Adipocyte (in vitro differentiated cells): ENCODE measurements around the gene CYB561.
A peak's percentile ranks its signal among the peaks of the same experiment; 100 is the strongest.

Experiments
- DNase-seq: peaks from one replicate; pipeline ENCODE4 v3.0.0-alpha.2; 2015; ENCODE audit warnings: low read depth
- H3K27me3 ChIP-seq: replicated peaks from 2 replicates; pipeline ENCODE4 v1.7.0; 2013; ENCODE audit warnings: mild to moderate bottlenecking, low read length, moderate library complexity; ENCODE audit not compliant: control insufficient read depth, insufficient read depth
- H3K36me3 ChIP-seq: 2 replicates; pipeline ENCODE4 v1.7.0; 2013; ENCODE audit warnings: low read length, mild to moderate bottlenecking, moderate library complexity; ENCODE audit not compliant: control insufficient read depth, insufficient read depth, severe bottlenecking
- H3K4me1 ChIP-seq: 2 replicates; pipeline ENCODE4 v1.7.0; 2013; ENCODE audit warnings: mild to moderate bottlenecking, low read length, moderate library complexity; ENCODE audit not compliant: control insufficient read depth, insufficient read depth
- H3K4me3 ChIP-seq: 2 replicates; pipeline ENCODE4 v1.7.0; 2013; ENCODE audit warnings: mild to moderate bottlenecking, low read length, moderate library complexity
- H3K9ac ChIP-seq: 2 replicates; pipeline ENCODE4 v1.7.0; 2013; ENCODE audit warnings: mild to moderate bottlenecking, low read length, moderate library complexity
- H3K9me3 ChIP-seq: 2 replicates; pipeline ENCODE4 v1.7.0; 2013; ENCODE audit warnings: mild to moderate bottlenecking, low read length, moderate library complexity; ENCODE audit not compliant: control insufficient read depth

Gene CYB561

GRCh38 chr17:63414222-63414621 is 31.9 kb downstream of the CYB561 start:
- no peak overlapping the region for H3K9ac ChIP-seq
- H3K4me3 ChIP-seq: no peak overlapping the region
- no peaks in the 10 kb centered on the region for H3K4me1 ChIP-seq
- H3K27me3 ChIP-seq: no peaks in the 10 kb centered on the region
- DNase-seq: no peak
- H3K9me3 ChIP-seq: no peaks in the 10 kb centered on the region
- H3K36me3 ChIP-seq: peaks cover 69% of the 10 kb centered on the region

DNA sequence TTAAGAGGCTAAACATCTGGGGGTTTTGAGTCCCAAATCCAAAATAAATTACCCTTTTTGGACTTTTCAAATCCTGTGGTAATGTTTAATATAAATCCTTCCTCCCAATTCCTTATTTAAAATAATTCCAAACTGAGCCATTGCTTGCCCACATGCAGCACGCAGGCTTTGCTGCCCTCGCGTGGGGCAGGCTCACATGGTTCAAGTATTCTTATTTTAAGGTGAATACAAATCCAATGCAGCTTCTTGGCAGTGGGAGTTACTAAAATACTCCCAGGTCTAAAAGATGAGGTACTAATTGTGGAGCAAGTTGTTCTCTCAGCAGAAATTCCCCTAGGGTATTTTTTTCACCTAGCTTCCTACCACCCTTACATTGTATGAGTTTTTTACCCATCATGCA is 33.0 kb downstream of the CYB561 start:
- H3K4me1 ChIP-seq: no peaks in the 10 kb centered on the region
- H3K9ac ChIP-seq: no peak overlapping the region
- H3K27me3 ChIP-seq: no peaks in the 10 kb centered on the region
- H3K36me3 ChIP-seq: peaks cover 66% of the 10 kb centered on the region
- no peak overlapping the region for H3K4me3 ChIP-seq
- no peak for DNase-seq
- H3K9me3 ChIP-seq: no peaks in the 10 kb centered on the region

GRCh38 chr17:63412234-63412633 is 33.9 kb downstream of the CYB561 start:
- H3K9ac ChIP-seq: no peak overlapping the region
- DNase-seq: no peak
- H3K4me1 ChIP-seq: no peaks in the 10 kb centered on the region
- H3K9me3 ChIP-seq: no peaks in the 10 kb centered on the region
- H3K4me3 ChIP-seq: no peak overlapping the region
- no peaks in the 10 kb centered on the region for H3K27me3 ChIP-seq
- peaks cover 62% of the 10 kb centered on the region for H3K36me3 ChIP-seq

GRCh38 chr17:63407741-63408330 is 38.3 kb downstream of the CYB561 start:
- Histone ChIP-seq H3K36me3 (peaks cover 46% of the 10 kb centered on the region), H3K4me1 (peaks cover 7% of the 10 kb centered on the region), H3K4me3 (no peak overlapping the region), H3K9ac (no peak overlapping the region), H3K27me3 (no peaks in the 10 kb centered on the region), H3K9me3 (no peaks in the 10 kb centered on the region)
- peak; percentile 56 for DNase-seq

GRCh38 chr17:63406689-63407330 is 39.3 kb downstream of the CYB561 start:
- peaks cover 40% of the 10 kb centered on the region for H3K36me3 ChIP-seq
- no peaks in the 10 kb centered on the region for H3K27me3 ChIP-seq
- no peaks in the 10 kb centered on the region for H3K9me3 ChIP-seq
- H3K4me1 ChIP-seq: peaks cover 9% of the 10 kb centered on the region
- no peak overlapping the region for H3K4me3 ChIP-seq
- H3K9ac ChIP-seq: no peak overlapping the region
- peak; percentile 94 for DNase-seq

DNA sequence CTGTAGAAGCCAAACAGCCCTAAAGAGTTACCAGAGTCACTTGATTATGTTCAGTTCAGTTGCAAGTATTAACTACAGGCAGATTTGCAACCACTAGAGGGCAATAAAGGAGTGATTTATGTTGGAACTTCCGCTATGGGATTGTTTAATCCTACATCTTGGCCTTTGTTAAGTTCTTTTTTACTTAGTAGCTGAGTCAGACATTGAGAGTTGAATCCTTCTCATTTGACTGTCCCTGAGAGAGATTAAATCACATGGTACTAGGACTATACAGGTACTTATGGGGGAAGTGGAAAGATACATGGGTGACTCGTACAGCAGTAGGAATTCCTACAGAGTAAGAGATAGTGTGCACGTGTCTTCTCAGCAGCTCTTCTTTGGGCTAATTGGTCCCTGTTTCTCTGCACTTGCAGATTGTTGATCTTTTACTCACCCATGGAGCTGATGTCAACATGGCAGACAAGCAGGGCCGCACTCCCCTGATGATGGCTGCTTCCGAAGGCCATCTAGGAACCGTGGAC is 40.3 kb downstream of the CYB561 start:
- Histone ChIP-seq H3K4me3 (no peak overlapping the region), H3K4me1 (peaks cover 9% of the 10 kb centered on the region), H3K9me3 (no peaks in the 10 kb centered on the region), H3K9ac (no peak overlapping the region), H3K27me3 (no peaks in the 10 kb centered on the region), H3K36me3 (peaks cover 35% of the 10 kb centered on the region)
- peak; percentile 79 for DNase-seq

- H3K4me1 ChIP-seq: peaks cover 10% of the 10 kb centered on the region
- no peak for DNase-seq
- H3K9me3 ChIP-seq: no peaks in the 10 kb centered on the region
- H3K4me3 ChIP-seq: no peak overlapping the region
- no peaks in the 10 kb centered on the region for H3K27me3 ChIP-seq
- peaks cover 35% of the 10 kb centered on the region for H3K36me3 ChIP-seq
- H3K9ac ChIP-seq: no peak overlapping the region
These were observed 41.1 kb downstream of the CYB561 start for GRCh38 chr17:63405020-63405419.

- Histone ChIP-seq H3K9ac (no peak overlapping the region), H3K9me3 (no peaks in the 10 kb centered on the region), H3K27me3 (no peaks in the 10 kb centered on the region), H3K4me1 (peaks cover 26% of the 10 kb centered on the region), H3K4me3 (no peak overlapping the region), H3K36me3 (peaks cover 25% of the 10 kb centered on the region)
- peak; percentile 25 for DNase-seq
These were observed 43.5 kb downstream of the CYB561 start for GRCh38 chr17:63402431-63403212.

GRCh38 chr17:63399856-63400255 is 46.2 kb downstream of the CYB561 start:
- Histone ChIP-seq H3K4me3 (peak overlapping the region; percentile 28), H3K4me1 (peaks cover 32% of the 10 kb centered on the region), H3K9me3 (no peaks in the 10 kb centered on the region), H3K27me3 (no peaks in the 10 kb centered on the region), H3K36me3 (peaks cover 6% of the 10 kb centered on the region), H3K9ac (peak overlapping the region; percentile 59)
- DNase-seq: peak; percentile 63

- Histone ChIP-seq H3K9ac (peak overlapping the region; percentile 59), H3K9me3 (no peaks in the 10 kb centered on the region), H3K27me3 (no peaks in the 10 kb centered on the region), H3K4me3 (peak overlapping the region; percentile 28), H3K36me3 (peaks cover 6% of the 10 kb centered on the region), H3K4me1 (peaks cover 37% of the 10 kb centered on the region)
- peak; percentile 20 for DNase-seq
These were observed 46.8 kb downstream of the CYB561 start for GRCh38 chr17:63399316-63399715.

DNA sequence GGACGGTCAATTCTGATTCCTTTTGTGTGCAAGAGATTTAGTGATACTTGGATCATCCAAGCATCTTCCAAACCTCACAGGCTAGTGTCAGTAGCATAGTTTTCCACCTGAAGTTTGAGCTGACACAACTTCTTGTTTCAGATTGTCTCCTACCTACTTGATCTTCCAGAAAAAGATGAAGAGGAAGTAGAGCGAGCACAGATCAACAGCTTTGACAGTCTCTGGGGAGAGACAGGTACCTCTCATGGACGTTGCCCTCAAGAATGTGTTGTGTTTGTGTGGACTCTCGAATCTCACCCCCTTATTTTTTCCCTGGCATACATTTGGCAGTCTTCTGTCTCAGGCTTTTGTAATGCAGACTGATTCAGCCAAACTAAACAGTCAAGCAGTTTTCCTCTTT is 47.4 kb downstream of the CYB561 start:
- peak overlapping the region; percentile 28 for H3K4me3 ChIP-seq
- H3K9ac ChIP-seq: no peak overlapping the region
- peak; percentile 13 for DNase-seq
- H3K4me1 ChIP-seq: peaks cover 37% of the 10 kb centered on the region
- H3K27me3 ChIP-seq: no peaks in the 10 kb centered on the region
- H3K9me3 ChIP-seq: no peaks in the 10 kb centered on the region
- peaks cover 6% of the 10 kb centered on the region for H3K36me3 ChIP-seq
